Inferior parietal cortex (tissue), 1 donor: ENCODE results near the gene IRF2BP2.

Source experiments
- DNase-seq: peaks from one replicate; pipeline ENCODE4 v3.0.0-alpha.2; 2016; ENCODE audit errors: extremely low spot score

Gene IRF2BP2

DNA sequence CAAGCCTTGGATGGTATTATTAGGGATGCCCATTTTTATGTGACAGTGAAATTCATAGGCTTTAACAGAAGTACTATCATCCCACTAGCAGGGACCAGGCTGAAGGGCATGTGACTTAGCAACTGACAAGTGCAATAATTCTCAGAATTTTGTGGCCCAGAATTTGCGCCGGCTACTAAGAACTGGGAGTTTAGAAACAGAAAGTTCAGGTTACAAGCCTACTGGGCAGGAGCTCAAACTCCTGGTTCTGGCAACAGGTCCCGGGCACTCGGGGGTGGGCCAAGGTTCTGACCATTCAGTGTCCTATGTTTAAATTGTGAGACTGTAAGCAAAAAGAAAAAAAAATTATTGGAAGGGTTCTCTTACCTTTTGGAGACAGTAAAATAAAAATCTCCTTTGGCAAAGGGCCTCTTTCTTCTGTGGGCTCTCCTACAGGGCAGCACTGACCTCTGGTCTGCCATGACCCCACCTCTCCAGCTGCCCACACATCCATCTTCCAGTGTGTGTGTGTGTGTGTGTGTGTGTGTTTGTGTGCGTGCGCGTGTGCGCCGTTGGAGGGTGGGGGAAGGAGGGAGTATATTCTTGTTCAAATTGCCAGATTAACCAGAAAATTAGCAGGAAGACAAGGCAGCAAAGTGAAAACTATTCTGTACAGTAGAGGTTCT lies 26.1 kb downstream of the IRF2BP2 start:
- no peak for DNase-seq

DNA sequence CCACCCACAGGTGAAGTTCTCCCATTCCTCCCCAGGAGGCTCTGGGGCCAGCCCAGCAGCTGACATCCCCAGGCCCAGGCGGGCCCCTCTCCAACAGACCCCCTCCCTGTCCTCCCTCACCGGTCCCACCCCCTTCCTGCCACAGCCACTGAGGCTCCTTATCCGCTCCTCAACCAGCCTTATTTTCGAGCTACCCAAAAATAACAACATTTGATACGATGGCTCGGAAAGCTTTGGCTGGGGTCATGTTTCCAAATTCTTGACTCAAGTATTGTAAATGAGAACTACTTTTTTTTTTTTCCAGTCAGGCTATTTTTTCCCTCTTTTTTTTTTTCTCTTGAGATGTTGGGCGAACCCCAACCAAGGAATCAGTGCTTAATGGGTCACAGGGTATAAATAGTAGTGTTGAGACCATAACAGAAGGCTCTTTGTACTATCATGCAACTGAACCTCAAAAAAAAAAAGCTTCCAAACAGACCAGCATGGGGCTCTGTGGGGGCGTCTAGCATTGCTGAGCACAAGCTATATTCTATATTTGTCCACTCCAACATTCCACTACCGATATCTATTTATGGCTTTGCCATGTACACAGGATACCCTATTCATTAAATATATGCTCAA lies 27.2 kb downstream of the IRF2BP2 start:
- no peak for DNase-seq

DNA sequence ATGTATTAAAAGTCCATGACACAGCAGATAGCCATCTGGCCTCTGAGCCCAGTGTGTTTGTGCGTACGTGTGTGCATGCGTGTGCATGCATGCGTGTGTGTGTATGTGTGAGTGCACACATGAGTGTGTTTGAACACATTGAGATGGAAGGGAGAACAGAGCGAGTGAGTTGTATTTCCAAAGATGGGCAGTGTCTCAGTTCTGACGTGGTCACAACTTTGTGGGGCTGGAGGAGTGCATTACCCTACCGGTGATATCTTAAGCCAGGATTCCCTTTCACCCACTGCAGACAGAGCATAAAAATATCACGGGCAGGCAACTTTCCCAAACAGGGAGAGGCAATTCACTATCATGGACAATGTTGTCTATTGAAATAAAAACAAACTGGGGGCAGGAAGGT lies 27.8 kb downstream of the IRF2BP2 start:
- no peak for DNase-seq

DNA sequence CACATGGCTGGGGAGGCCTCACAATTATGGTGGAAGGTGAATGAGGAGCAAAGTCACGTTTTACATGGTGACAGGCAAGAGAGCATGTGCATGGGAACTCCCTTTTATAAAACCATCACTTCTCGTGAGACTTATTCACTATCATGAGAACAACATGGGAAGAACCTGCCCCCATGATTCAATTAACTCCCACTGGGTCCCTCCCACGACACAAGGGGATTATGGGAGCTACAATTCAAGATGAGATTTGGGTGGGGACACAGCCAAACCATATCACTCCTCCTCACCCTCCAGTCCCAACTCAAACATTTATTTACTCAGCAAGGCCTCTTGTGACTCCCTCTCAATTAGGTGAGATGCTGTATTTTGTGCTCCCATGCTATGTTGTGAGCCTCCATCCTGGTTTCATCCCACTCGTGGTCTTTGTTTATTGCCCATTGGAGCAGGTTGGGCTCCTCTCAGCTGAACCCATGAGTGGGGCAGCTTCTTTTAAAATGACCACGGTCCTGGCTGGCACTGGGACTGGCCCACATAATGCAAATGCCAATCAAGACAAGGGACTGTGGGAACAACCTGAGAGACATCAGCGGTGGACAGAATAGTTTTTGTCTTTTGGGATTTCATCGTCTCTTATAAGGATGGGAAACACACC lies 28.8 kb downstream of the IRF2BP2 start:
- DNase-seq, result no peak

DNA sequence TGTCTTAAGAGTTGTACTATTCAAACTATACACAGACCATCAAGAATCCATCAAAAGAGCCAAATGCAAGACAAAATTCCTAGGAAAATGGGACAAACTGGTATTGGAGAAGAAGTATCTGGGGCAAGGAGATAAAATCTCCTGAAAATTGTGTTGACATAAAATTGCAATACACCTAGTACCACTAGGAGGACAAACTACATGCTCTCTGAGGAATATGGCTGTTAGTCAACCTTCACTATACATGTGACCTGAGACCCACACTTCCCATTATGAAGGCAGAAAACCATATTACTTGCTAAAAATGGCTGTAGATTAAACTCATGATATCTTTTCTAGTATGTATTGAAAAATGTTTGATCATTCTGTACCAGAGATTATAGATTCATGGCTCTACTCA lies 30.0 kb downstream of the IRF2BP2 start:
- no peak for DNase-seq

DNA sequence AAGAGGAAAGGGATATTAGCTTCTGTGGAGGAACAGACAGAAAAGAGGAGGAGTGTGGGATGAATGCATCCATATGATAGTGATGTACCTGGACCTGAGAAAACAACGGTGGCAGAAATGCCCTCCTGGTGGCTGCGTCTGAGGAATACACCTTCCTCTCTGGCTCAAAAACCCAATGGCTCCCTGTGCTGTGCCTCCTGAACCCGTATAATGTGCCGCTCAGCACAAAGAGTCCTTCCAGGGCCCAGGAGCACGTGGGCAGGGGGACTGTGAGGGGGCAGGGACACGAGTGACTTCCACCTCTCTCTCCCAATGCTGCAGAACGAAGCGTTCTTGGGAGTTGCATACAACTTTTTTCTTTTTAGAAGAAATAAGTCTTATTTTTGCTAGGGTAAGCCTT lies 31.2 kb downstream of the IRF2BP2 start:
- DNase-seq, result no peak

DNA sequence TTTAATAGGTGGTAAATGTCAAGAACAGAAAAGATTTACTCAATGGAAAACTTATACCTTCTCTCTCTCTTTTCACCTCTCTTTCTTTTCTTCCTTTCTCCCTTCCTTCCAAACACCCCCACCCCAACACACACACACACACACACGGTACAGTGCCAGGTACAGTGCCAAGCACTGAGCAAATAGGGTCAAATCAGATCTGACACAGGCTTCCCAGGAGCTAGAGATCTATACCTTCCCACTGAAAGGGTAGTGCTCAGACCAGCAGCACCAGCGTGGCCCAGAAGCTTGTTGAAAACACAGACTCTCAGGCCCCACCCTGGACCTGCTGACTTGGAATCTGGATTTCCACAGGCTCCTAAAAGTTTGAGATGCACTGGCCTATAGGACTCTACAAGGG lies 31.9 kb downstream of the IRF2BP2 start:
- no peak for DNase-seq

DNA sequence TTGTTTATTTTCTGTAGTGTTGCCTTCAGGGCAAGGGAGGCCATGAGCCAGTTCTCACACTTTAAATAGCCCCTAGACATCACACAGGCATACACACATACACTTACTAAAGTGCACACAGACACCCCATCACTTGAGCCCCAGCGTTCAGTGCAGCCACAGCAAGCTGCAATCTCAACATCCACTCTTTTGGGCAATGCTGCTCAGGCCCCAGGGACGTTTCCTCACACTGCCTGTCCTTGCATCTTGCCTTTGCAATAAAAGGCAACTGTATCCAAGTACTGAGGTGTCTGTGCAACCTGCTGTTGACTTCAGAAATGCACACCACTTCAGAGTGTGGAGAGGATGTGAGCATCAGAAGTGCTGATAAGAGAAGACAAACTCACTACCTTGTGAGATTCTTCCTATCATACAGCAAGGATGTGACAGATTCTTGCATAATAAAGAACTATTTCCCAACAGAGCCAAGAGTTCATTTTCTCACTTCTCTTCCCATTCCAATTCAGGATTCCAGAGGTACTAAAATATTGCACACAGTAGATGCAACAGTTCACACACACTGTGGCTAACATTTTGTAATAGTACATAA lies 36.2 kb downstream of the IRF2BP2 start:
- DNase-seq, result no peak

DNA sequence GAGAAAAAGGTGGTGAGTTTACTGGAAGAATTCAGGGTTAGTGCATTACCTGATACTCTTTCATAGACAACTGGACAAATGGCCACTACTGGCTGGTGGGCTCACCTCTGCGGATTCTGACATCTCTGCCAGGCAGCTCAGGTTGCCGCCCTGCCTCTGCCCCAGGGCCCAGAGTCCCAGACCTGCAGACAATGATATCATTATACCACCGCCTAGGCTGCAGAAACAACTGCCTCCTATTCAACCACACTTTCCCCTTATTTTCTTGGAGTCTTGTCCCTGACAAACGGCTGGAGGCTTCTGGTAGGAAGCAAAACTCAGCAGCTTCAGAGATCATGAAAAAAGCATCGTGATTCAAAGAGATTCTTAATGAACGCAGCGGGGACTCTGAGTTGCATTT lies 37.0 kb downstream of the IRF2BP2 start:
- DNase-seq, result no peak

DNA sequence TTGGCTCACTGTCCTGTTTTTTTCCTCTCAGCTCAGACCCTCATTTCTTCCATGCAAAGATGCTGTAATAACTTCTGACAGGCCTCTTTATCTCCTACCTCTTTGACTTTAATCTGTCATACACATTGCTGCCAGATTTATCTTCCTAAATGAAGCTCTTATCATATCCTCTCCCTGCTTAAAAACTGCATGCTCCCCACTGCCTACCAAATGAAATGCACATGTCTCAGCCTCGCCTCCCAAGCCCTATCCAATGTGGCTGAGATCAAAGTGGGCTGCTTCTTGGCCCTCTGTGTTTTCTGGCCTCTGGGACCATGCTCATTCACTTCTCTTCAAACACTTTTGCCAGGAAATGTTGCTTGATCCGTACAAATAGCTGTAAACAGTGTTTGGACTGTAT lies 38.3 kb downstream of the IRF2BP2 start:
- no peak for DNase-seq

DNA sequence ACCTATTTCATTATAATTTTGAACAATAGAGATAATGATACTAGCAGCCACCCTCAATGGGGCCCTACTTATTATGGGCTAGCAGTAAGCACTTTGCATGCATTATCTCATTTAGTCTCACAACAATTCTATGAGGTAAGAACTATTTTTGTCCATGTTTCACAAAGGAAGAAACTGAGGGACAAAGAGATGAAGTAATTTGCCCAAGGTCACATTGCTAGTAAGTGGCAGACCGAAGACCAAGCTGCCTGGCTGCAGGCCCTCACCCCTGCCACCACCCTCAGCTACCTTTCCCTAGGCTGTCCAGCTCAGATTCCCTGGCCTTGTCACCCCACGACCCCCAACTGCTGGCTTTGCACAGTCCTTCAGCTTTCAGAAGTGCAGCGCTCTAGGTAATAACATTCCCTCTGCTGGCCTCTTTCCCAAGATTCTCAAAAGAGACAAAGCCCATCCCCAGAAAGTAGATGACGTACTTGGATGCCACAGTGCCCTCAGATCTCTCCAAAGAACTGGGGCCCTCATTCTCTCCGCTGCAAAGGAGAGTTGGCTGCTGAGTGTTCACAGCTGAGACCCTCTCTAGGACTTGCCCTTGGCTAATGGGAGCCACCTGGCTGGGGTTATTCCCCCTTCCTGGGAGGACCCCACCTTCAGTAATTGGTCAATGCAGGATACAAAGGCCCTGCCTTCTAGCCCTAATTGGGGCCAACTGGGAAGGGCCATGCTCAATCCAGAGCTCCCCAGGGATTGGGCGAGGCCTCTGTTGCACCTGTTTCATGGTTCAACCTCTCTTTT lies 39.5 kb downstream of the IRF2BP2 start:
- no peak for DNase-seq

DNA sequence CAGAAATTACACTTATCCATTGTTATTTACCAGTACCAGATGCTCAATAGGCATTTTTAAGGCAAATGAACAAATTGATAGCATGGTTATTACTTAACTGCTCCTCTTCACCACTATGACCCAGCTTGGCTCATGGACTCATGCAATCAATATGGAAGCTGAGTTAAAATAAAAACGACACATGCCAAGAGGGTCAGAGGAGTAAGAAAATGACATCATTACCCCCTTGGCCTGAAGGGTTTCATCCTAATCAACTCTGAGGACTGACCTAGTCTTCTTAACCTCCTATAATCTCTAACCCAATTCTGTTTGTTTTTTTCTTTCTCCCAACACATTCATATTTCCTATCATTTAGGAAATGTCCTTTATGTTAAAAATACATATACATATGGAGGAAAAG lies 41.6 kb downstream of the IRF2BP2 start:
- DNase-seq, result no peak

DNA sequence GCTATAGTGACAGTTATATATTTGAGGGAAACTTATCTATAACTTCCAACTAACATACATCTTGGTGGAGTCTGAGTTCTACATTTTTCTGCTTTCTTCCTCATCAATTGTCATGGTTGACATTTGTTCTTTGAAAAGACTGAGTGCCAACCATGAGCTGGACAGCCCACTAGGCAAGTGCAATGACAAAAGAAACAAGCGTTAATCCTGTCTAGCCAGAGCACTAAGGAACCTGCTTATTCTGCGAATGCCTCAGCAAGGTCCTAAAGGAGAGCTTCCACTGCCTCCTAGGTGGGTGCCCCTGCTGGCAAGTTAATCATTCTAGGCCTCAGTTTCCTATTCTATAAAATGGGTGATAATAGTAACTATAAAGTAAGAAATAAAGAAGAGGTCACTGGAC lies 44.8 kb downstream of the IRF2BP2 start:
- DNase-seq, result no peak

DNA sequence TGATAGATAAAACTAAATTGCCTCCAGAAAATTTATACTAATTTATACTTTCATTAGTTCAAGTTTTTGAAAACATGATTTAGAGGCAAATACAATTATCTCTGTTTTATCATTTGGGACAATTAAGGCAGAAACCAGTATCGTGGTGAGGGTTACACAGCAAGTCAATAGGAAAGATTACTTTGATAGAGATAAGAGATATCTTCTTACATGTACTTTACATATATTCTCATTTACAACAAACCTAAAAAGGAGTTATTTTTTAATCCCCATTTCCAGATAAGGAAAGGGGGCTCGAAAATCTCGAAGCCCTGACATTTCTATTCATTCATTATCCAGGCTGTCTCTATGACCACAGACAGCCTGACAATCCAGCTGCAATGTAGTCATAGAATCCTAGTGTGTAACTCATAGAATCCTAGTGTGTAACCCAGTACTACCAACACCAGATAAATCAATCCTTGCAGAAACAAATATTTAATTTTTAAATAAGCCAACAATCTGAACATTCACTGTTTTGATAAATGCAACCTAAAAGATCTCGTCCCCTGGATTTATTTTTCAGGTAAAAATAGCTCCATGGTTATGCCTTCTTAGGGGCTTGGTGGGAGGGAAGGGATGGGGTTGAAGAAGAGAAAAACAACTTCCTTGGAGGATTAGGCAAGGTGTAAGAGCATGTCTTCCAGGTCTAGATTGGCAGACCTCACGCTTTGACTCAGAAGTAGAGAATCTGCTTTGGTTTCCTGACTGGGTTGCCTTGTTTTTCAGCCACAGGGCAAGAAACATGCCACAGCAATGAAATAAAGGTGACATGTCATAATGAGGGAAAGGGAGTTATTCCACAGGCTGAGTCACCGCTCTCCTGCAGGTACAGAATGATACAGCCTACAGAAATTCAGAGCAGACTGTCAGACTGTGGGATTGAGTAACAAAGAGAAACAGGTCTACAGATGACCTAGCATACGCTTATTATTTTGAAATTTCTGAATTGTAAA lies 45.6 kb downstream of the IRF2BP2 start:
- DNase-seq, result no peak

DNA sequence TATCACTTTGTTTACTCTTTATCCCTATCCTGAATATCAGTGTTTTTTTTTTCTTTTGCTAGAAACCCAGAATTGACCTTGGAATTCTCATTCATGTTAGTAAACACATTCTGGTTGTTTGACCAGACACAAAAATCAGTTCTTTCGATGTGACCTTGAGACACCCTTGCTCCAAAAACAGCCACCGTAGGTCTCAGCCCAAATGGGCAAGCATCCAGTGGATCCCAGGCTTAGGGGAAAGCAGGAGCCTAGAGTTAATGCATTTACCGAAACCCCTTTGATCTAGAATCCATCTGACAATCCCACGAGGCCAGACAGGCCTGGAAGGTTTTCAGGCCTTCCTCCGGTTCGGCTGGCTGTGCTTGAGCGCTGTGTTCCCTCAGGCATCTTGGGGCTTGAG lies 47.6 kb downstream of the IRF2BP2 start:
- DNase-seq, result no peak

DNA sequence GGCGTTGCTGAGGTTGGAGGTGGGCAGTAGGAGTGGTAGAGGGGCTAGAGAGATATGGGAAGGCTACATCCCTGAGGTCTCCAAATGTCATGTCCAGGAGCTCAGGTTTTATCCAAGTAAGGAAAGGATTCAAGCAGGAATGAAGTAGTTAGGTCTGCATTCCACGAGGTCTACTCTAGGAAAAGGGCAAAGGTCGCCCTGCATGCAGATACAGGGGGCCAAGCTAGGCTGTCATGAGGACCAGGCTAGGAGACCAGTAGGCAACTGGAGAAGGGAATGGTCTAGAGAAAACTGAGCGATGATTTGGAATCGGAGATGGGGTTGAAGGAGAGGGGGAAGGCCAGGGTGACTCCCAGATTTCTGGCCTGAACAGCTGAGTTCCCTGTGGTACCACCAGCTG lies 48.7 kb downstream of the IRF2BP2 start:
- DNase-seq, result no peak

DNA sequence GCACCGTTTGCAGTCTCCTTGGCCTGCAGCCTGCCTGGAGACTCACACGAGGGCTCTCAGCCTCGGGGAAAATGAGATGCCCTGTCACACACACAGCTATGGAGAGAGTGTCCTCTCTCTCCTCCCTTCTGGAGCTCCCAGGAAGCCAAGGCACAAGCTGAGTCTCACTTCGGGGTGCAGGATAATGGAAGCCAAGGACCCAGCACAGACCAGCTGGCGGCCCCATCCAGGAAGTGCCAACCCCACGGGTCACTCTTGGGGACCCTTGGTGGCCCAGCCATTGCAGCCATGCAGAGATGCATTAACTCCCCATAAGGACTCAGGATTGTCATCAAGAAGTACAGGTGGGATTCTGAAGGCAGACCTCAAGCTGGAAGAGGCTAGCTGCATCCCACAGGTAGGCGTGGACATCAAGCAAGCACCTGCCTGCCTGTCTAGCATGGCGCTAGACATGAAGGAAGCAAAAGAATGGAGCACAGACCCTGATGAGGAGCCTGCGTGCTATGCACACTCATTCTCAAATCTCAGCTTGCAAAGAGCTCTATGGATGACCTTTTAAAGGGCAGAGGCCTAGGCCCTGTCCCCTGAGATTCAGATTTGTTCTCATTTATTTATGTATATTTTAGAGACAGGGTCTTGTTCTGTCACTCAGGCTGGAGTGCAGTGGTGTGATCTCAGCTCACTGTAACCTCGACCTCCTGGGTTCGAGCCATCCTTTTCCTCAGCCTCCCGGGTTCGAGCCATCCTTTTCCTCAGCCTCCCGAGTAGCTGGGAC lies 49.9 kb downstream of the IRF2BP2 start:
- DNase-seq, result no peak

DNA sequence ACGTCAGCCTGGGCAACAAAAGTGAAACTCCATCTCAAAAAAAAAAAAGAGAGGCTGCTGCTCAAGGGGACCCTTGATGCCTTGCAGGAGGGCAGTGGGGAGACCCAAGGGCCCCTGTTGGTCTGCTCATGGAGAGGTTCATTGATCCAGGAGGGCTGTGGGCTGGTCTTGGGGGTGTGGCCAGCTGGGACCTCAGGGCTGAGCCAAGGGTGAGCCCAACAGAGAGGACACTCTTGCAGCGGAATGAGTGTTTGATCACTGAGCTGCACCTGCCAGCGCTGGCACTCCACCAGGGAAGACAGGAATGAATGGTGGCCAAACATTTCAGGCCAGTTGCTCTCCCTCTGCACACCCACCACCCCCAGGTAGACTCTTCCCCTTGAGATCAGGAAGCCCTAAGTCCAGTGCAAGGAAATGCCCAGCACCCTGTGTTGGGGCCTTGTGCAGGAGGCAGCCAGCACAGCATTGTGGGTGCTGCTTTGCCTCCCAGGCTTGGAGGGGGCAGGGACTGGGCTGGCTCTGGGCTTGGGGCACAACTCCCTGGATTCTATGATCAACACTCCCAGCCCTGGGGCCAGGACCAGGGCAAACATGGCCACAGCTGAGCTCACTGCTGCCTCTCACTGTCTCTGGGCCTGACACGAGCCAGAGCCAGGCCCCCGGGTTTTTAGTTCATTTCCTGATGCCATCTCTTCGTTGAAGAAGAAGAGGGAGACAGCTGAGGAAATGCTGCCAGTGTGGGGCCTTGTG lies 50.7 kb downstream of the IRF2BP2 start:
- no peak for DNase-seq

DNA sequence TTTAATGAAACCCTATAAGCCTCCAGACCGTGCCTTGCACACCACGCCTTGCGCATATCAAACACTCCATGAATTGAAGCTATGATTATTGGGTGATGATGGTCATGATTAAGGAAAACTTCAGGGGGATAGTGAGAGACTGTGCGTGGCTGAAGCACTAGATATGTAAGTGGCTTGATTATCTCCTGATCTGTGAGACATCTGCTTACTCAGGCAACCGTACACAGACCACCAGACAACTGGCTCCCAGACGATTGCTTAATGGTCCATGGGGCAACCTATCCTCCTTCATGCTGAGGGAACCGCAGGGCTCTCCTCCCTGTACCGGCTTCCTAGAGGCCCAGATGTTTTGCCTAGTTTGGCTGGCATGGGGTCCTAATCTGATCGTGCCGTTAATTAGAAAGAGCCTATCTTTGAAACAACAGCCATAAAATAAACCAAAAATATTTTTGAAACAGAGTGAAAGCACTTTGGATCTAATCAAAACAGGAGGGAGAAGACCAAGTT lies 51.6 kb downstream of the IRF2BP2 start:
- DNase-seq, result no peak
